ENCODE results near the gene LRRFIP1.

GRCh38 chr2:237738255-237738654, 110.9 kb downstream of the LRRFIP1 start:
- TF ChIP-seq CTCF (IDR thresholded peaks at IDR 0.05; ENCODE audit: extremely low read depth in 1 of 2, insufficient read depth in 1 of 2, low read depth in 1 of 2, low read length in 2 of 2) (no peak), POLR2A (IDR thresholded peaks at IDR 0.05; ENCODE audit: low read depth, low read length) (no peak), POLR2AphosphoS5 (IDR thresholded peaks at IDR 0.05; ENCODE audit: insufficient read depth, low read depth, low read length) (no peak), EZH2 (IDR thresholded peaks at IDR 0.05; ENCODE audit: borderline replicate concordance, low read depth, low read length, severe bottlenecking) (no peak)

All from endothelial cell of umbilical vein (primary cell).